ENCODE measurements around the gene GSTT2B.
"Not testable (repeated sequence)": the region's sequence is repeated elsewhere in the genome, so short reads cannot be mapped to it uniquely, and the experiment has no call there.

The GSTT2B gene

DNA sequence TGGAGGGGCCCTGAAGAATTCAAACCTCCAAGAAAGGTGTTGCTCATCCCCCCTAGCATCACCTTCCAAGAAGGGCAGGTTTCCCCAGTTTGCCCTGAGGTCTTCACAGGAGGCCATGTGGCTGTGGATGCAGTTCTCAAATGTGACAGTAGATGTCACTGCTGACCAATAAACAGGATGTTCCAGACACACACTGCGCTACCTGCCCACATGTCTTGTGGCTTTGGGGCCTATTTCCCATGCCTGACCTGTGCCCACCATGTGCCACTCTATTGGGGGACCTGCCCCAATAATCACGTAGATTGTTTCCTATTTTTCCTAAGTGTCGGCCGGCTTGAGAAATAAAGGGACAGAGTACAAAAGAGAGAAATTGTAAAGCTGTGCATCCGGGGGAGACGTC lies 23.4 kb upstream of the GSTT2B start:
- no peak overlapping the region for H3K4me3 ChIP-seq (ENCODE audit: low read depth, low read length)
- H3K79me2 ChIP-seq (ENCODE audit: control insufficient read depth, insufficient read depth, low read length, unreplicated experiment): no peaks in the 10 kb centered on the region
- no peak overlapping the region for H2AFZ ChIP-seq (ENCODE audit: low read length, unreplicated experiment)
- no peaks in the 10 kb centered on the region for H3K36me3 ChIP-seq (ENCODE audit: insufficient read depth, low read length)
- no peaks in the 10 kb centered on the region for H3K27me3 ChIP-seq (ENCODE audit: insufficient read depth, low read length)
- no peaks in the 10 kb centered on the region for H3K4me1 ChIP-seq (ENCODE audit: control insufficient read depth, insufficient read depth, low read length, unreplicated experiment)
- no peak overlapping the region for H3K27ac ChIP-seq (ENCODE audit: low read depth, low read length)

DNA sequence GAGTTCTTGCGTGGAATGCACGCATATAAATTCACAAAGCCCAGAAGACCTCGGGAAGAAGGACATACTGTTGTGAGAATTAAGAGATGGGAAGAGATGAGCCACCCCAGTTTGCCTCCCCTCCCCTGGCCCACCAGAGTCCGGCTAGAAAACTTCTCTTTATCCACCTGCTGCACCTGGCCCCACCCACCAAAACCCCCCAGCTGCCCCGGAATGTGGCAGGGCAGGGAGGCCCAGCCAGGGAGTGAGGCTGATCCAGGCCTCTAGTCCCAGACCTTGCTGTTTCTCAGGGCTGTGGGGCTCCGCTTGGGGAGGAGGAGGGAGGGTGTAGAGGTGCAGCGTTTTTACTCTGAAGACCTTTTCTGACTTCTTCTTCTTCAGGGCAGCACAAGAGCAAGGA lies 19.6 kb upstream of the GSTT2B start:
- not testable (repeated sequence) for H3K4me3 ChIP-seq (ENCODE audit: low read depth, low read length); H3K79me2 ChIP-seq (ENCODE audit: control insufficient read depth, insufficient read depth, low read length, unreplicated experiment); H3K4me1 ChIP-seq (ENCODE audit: control insufficient read depth, insufficient read depth, low read length, unreplicated experiment); H3K27ac ChIP-seq (ENCODE audit: low read depth, low read length); H3K36me3 ChIP-seq (ENCODE audit: insufficient read depth, low read length); H2AFZ ChIP-seq (ENCODE audit: low read length, unreplicated experiment); H3K27me3 ChIP-seq (ENCODE audit: insufficient read depth, low read length)

DNA sequence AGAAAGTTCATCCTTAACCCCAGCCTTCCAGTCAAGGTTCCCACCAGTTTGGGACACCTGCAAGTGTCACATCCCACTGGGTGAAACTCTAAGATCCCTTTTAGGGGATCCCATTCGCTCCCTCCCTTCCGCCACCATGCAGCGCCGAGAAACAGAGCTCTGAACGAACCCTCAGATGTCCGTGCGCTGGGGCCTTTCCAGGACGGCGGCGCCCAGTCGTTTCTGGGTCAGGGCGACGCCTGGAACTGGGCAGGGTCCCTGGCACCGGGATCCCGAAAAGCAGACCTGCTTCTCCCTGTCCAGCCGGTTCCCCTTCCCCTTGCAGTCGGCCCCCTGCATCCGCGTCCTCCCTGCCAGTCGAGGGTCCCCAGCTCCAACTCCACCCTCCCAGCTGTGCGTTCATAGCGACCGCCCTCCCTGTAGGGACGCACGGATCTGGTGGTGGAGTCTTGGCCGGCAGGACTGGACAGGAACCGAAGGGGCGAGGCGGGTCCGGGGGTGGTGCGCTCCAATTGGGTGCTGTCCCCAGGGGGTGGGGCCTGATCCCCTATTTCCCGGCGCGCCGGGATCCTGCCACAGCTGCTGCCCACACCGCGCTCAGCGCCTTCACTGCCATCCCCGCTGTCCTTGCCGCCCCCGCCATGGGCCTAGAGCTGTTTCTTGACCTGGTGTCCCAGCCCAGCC lies 18.7 kb upstream of the GSTT2B start, which contains the start of gene GSTT2:
Gene GSTT2 (plus strand): TSS at position 578 of the 684 bp plus-strand sequence.
- not testable (repeated sequence) for H3K27ac ChIP-seq (ENCODE audit: low read depth, low read length); H3K36me3 ChIP-seq (ENCODE audit: insufficient read depth, low read length); H3K79me2 ChIP-seq (ENCODE audit: control insufficient read depth, insufficient read depth, low read length, unreplicated experiment); H3K27me3 ChIP-seq (ENCODE audit: insufficient read depth, low read length); H3K4me1 ChIP-seq (ENCODE audit: control insufficient read depth, insufficient read depth, low read length, unreplicated experiment); H3K4me3 ChIP-seq (ENCODE audit: low read depth, low read length); H2AFZ ChIP-seq (ENCODE audit: low read length, unreplicated experiment)

- H3K27ac ChIP-seq (ENCODE audit: low read depth, low read length); H3K27me3 ChIP-seq (ENCODE audit: insufficient read depth, low read length); H3K79me2 ChIP-seq (ENCODE audit: control insufficient read depth, insufficient read depth, low read length, unreplicated experiment); H3K36me3 ChIP-seq (ENCODE audit: insufficient read depth, low read length); H2AFZ ChIP-seq (ENCODE audit: low read length, unreplicated experiment); H3K4me1 ChIP-seq (ENCODE audit: control insufficient read depth, insufficient read depth, low read length, unreplicated experiment); H3K4me3 ChIP-seq (ENCODE audit: low read depth, low read length): not testable (repeated sequence)
Measured at GRCh38 chr22:23977304-23977703, 16.3 kb upstream of the GSTT2B start.

DNA sequence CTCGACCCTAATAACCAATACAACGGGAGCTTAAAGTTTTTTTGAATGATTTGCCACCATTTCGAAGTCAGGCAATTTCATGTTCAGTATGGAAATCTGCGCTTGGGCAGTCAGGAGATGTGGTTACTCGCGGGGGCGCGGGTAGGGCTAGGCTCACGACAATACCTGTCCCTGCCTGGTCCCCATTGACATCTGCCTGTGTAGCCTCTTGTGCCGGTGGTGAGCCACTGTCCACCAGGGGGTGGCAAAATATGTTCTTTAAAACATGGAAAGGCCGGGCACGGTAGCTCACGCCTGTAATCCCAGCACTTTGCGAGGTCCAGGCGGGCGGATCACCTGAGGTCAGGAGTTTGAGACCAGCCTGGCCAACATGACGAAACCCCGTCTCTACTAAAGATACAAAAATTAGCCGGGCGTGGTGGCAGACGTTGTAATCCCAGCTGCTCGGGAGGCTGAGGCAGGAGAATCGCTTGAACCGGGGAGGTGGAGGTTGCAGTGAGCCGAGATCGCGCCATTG lies 13.9 kb upstream of the GSTT2B start:
- not testable (repeated sequence) for H3K27ac ChIP-seq (ENCODE audit: low read depth, low read length); H3K27me3 ChIP-seq (ENCODE audit: insufficient read depth, low read length); H3K79me2 ChIP-seq (ENCODE audit: control insufficient read depth, insufficient read depth, low read length, unreplicated experiment); H3K4me1 ChIP-seq (ENCODE audit: control insufficient read depth, insufficient read depth, low read length, unreplicated experiment); H3K4me3 ChIP-seq (ENCODE audit: low read depth, low read length); H3K36me3 ChIP-seq (ENCODE audit: insufficient read depth, low read length); H2AFZ ChIP-seq (ENCODE audit: low read length, unreplicated experiment)

GRCh38 chr22:23974345-23974744 lies 13.3 kb upstream of the GSTT2B start, which contains the start of gene DDT:
DDT (minus strand) TSS chr22:23974441; CDS start chr22:23974414, 27 bp downstream.
- H3K4me3 ChIP-seq (ENCODE audit: low read depth, low read length); H3K79me2 ChIP-seq (ENCODE audit: control insufficient read depth, insufficient read depth, low read length, unreplicated experiment); H2AFZ ChIP-seq (ENCODE audit: low read length, unreplicated experiment); H3K27me3 ChIP-seq (ENCODE audit: insufficient read depth, low read length); H3K27ac ChIP-seq (ENCODE audit: low read depth, low read length); H3K4me1 ChIP-seq (ENCODE audit: control insufficient read depth, insufficient read depth, low read length, unreplicated experiment); H3K36me3 ChIP-seq (ENCODE audit: insufficient read depth, low read length): not testable (repeated sequence)

DNA sequence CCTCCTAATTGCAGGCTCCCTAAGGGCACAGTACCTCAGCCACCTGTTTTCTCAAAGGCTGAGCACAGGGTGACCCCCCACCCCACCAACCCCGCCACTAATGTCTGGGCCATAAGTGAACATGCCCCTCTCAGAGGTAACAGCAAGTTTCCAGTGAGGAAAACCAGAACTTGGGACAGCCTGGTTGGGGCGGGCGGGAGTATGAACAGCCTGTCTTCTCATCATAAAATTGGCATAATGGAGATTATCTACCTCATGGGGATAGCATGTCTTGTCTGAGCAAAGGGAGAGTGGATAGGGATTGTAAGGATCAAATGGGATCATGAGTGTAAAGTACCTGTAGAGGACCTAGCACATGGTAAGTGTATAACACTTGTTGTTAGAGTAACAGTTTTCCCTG lies 10.9 kb upstream of the GSTT2B start:
- H3K4me1 ChIP-seq (ENCODE audit: control insufficient read depth, insufficient read depth, low read length, unreplicated experiment); H3K79me2 ChIP-seq (ENCODE audit: control insufficient read depth, insufficient read depth, low read length, unreplicated experiment); H3K27me3 ChIP-seq (ENCODE audit: insufficient read depth, low read length); H2AFZ ChIP-seq (ENCODE audit: low read length, unreplicated experiment); H3K36me3 ChIP-seq (ENCODE audit: insufficient read depth, low read length); H3K4me3 ChIP-seq (ENCODE audit: low read depth, low read length); H3K27ac ChIP-seq (ENCODE audit: low read depth, low read length): not testable (repeated sequence)

DNA sequence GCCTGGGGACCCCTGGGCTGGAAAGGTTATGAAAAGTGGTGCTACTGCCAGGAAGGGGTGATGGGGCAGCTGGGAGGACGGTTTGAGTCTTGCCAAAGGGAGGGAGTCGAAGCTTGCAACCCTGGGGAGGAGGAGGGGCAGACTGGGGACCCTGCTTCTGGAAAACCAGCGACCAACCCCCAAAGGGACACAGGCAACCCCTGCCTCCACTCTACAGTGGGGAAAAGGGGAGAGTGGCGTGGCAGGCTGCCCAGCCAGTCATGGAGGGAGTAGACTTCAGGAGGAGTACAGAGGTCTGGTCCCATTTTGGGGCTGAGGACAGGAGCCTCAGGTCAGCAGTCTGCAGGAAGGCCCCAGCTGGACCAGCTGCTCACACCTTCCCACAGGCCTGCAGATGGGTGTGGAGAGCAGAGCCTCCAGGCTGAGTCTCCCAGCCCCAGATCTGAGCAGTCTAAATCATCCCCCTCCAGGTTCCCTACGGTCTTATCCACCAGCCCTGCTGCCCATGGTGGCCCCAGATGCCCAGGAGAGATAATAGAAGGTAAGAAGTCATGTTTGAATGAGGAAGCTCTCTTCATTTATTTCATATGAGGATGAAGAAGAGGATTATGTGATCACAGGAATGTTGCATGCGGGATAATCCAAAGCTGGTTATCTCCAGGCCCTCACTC lies 10.0 kb upstream of the GSTT2B start:
- peaks cover 5% of the 10 kb centered on the region for H3K79me2 ChIP-seq (ENCODE audit: control insufficient read depth, insufficient read depth, low read length, unreplicated experiment)
- H3K4me1 ChIP-seq (ENCODE audit: control insufficient read depth, insufficient read depth, low read length, unreplicated experiment): no peaks in the 10 kb centered on the region
- no peaks in the 10 kb centered on the region for H3K27me3 ChIP-seq (ENCODE audit: insufficient read depth, low read length)
- H3K36me3 ChIP-seq (ENCODE audit: insufficient read depth, low read length): no peaks in the 10 kb centered on the region
- no peak overlapping the region for H3K27ac ChIP-seq (ENCODE audit: low read depth, low read length)
- no peak overlapping the region for H3K4me3 ChIP-seq (ENCODE audit: low read depth, low read length)
- H2AFZ ChIP-seq (ENCODE audit: low read length, unreplicated experiment): no peak overlapping the region

GRCh38 chr22:23970201-23970641 lies 9.2 kb upstream of the GSTT2B start:
- H3K27ac ChIP-seq (ENCODE audit: low read depth, low read length): no peak overlapping the region
- H3K27me3 ChIP-seq (ENCODE audit: insufficient read depth, low read length): no peaks in the 10 kb centered on the region
- H3K36me3 ChIP-seq (ENCODE audit: insufficient read depth, low read length): no peaks in the 10 kb centered on the region
- no peaks in the 10 kb centered on the region for H3K4me1 ChIP-seq (ENCODE audit: control insufficient read depth, insufficient read depth, low read length, unreplicated experiment)
- peaks cover 5% of the 10 kb centered on the region for H3K79me2 ChIP-seq (ENCODE audit: control insufficient read depth, insufficient read depth, low read length, unreplicated experiment)
- H3K4me3 ChIP-seq (ENCODE audit: low read depth, low read length): no peak overlapping the region
- H2AFZ ChIP-seq (ENCODE audit: low read length, unreplicated experiment): no peak overlapping the region

DNA sequence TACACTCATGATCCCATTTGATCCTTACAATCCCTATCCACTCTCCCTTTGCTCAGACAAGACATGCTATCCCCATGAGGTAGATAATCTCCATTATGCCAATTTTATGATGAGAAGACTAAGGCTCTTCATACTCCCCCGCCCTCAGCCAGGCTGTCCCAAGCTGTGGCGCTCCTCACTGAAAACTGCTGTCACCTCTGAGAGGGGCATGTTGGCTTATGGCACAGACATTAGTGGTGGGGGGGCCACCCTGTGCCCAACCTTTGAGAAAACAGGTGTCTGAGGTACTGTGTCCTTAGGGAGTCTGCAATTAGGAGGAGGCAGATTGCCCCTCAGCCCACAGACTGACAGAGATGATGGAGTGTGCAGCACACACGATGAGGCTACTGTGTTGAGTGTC lies 8.1 kb upstream of the GSTT2B start:
- Histone ChIP-seq H3K79me2 (ENCODE audit: control insufficient read depth, insufficient read depth, low read length, unreplicated experiment) (peaks cover 5% of the 10 kb centered on the region), H3K27me3 (ENCODE audit: insufficient read depth, low read length) (no peaks in the 10 kb centered on the region), H3K4me3 (ENCODE audit: low read depth, low read length) (no peak overlapping the region), H3K36me3 (ENCODE audit: insufficient read depth, low read length) (no peaks in the 10 kb centered on the region), H3K27ac (ENCODE audit: low read depth, low read length) (no peak overlapping the region), H3K4me1 (ENCODE audit: control insufficient read depth, insufficient read depth, low read length, unreplicated experiment) (no peaks in the 10 kb centered on the region), H2AFZ (ENCODE audit: low read length, unreplicated experiment) (no peak overlapping the region)

DNA sequence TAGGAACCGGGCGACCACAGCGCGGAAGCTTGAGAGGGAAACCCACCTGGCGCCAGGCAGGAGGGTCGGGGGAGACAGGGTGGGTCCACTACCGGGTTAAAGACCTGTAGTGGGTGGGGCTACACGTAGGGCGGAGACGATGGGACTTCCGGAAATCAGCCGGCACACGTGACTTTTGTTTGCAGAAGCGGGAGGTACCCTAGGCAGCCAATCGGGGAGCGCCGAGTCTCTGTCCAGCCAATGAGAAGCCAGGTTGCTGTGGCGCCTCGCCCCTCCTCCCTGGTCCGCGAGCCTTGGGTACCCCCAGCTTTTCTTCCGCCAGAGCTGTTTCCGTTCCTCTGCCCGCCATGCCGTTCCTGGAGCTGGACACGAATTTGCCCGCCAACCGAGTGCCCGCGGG lies 5.6 kb upstream of the GSTT2B start, which contains the start of gene DDTL:
Gene DDTL (plus strand): TSS at position 321 of the 400 bp plus-strand sequence. CDS start 27 bp downstream, at position 348.
- not testable (repeated sequence) for H3K4me1 ChIP-seq (ENCODE audit: control insufficient read depth, insufficient read depth, low read length, unreplicated experiment); H3K4me3 ChIP-seq (ENCODE audit: low read depth, low read length); H2AFZ ChIP-seq (ENCODE audit: low read length, unreplicated experiment)

More for the DNA sequence above, 5.6 kb upstream of the GSTT2B start, which contains the start of gene DDTL:
- H3K27ac ChIP-seq (ENCODE audit: low read depth, low read length); H3K79me2 ChIP-seq (ENCODE audit: control insufficient read depth, insufficient read depth, low read length, unreplicated experiment); H3K27me3 ChIP-seq (ENCODE audit: insufficient read depth, low read length); H3K36me3 ChIP-seq (ENCODE audit: insufficient read depth, low read length): not testable (repeated sequence)
